HG03469 (cell line): ENCODE results near the gene SENP2.

Source experiments
- ATAC-seq: cut with Tn5 transposase; IDR thresholded peaks from one replicate; pipeline ENCODE4 v1.9.1; 2021; ENCODE audit warnings: mild to moderate bottlenecking, moderate library complexity, moderate number of reproducible peaks; ENCODE audit not compliant: unreplicated experiment

The SENP2 gene

GRCh38 chr3:185678027-185678426, 91.9 kb downstream of the SENP2 start:
- ATAC-seq = no peak

- no peak for ATAC-seq
Observed at GRCh38 chr3:185680231-185680630, 94.1 kb downstream of the SENP2 start.
